ENCODE data around the gene BCAP31.

GRCh38 chrX:153755136-153755535 is 30.9 kb upstream of the BCAP31 start:
- TF ChIP-seq CTCF (IDR thresholded peaks at IDR 0.05) (no peak), POLR2A (IDR thresholded peaks at IDR 0.05) (no peak)
